ENCODE data around the gene ABI1. TPM values are rescaled to one million over a fixed set of nuclear protein-coding genes. Genes with fewer than 3 reads are reported as not detected.

ABI1 gene
- polyA plus RNA-seq, 1 donor: 50.1 TPM

DNA sequence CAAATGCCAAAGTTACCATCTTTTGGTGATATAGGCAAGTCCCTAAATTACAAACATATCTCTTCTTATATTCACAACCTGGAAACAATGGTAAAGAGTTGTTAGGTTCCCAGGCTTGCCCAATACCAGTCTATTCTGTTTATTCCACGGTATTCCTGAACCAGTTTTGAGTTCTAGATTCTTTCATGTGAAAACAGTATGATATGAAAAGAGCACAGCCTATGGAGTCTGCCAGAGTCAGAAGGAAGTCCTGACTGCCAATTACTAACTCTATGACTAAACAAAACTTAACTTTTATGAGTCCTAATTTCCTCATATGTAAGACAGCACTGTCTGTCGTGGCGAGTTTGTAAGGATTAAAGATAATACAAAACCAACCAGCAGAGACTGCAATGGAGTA, 5.6 kb downstream of the ABI1 start:
- no peak overlapping the region for H3K4me3 ChIP-seq (ENCODE audit: low read length)
- no CpG with 5 or more reads among the region's 3 CpGs for WGBS (ENCODE audit: insufficient coverage, low lambda C conversion rate)
- peaks cover 4% of the 10 kb centered on the region for H3K4me1 ChIP-seq (ENCODE audit: control insufficient read depth, insufficient read depth, low read length)
- H3K27me3 ChIP-seq (ENCODE audit: control insufficient read depth, insufficient read depth, low read length): no peaks in the 10 kb centered on the region
- DNase-seq: no peak
- no peak overlapping the region for H3K27ac ChIP-seq (ENCODE audit: low read length)
- no peaks in the 10 kb centered on the region for H3K36me3 ChIP-seq (ENCODE audit: control insufficient read depth, insufficient read depth, low read length)
- H3K9me3 ChIP-seq (ENCODE audit: control insufficient read depth, low read depth, low read length): no peaks in the 10 kb centered on the region

DNA sequence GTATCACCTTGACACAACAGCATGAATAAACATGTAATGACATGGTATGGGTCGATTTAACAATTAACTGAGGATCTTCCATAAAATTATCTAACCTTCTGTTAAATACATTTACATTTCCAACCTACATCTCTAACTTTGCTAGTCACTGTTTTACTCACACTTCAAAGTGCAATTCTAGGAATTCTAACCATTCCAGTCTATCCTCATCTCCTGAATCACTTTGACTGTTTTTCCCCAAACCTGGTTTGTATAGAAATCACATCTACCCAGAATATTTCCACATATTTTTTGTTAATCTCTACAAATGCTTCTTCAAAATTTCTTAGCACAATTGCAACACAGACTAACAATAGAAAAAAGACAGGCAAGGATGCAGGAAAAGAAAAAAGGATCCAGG, 6.2 kb downstream of the ABI1 start:
- Histone ChIP-seq H3K4me1 (ENCODE audit: control insufficient read depth, insufficient read depth, low read length) (peaks cover 4% of the 10 kb centered on the region), H3K27ac (ENCODE audit: low read length) (no peak overlapping the region), H3K27me3 (ENCODE audit: control insufficient read depth, insufficient read depth, low read length) (no peaks in the 10 kb centered on the region), H3K9me3 (ENCODE audit: control insufficient read depth, low read depth, low read length) (no peaks in the 10 kb centered on the region), H3K36me3 (ENCODE audit: control insufficient read depth, insufficient read depth, low read length) (no peaks in the 10 kb centered on the region), H3K4me3 (ENCODE audit: low read length) (no peak overlapping the region)
- no peak for DNase-seq
- no CpG with 5 or more reads among the region's 1 CpG for WGBS (ENCODE audit: insufficient coverage, low lambda C conversion rate)

DNA sequence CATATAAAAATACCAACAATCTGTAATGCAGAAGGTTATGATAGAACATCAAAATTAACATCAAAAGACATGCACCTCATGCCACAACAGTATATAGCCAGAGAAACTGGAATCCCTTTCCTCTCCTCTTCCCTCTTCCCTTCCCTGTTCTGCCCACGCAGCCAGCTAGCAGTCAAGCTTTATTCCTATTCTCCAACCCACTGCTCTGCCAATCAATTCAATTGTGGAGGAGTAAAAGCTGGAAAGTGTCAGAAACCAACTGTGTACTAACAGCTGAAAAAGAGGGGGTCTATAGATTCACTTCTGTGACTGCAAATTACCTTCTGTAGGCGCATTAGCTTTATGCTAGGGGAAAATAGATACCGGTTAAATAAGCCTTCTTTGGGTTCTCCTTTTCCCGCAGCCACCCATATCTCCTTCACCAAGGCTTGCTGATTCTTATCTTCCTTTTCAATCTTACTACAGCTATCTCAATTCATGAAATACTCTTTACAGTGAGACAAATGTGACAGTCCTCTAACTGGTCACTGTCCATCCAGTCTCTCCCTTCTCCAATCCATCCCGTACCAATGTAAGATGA, 16.3 kb downstream of the ABI1 start:
- Histone ChIP-seq H3K36me3 (ENCODE audit: control insufficient read depth, insufficient read depth, low read length) (peaks cover 2% of the 10 kb centered on the region), H3K27ac (ENCODE audit: low read length) (no peak overlapping the region), H3K4me1 (ENCODE audit: control insufficient read depth, insufficient read depth, low read length) (no peaks in the 10 kb centered on the region), H3K4me3 (ENCODE audit: low read length) (no peak overlapping the region), H3K9me3 (ENCODE audit: control insufficient read depth, low read depth, low read length) (no peaks in the 10 kb centered on the region), H3K27me3 (ENCODE audit: control insufficient read depth, insufficient read depth, low read length) (no peaks in the 10 kb centered on the region)
- 80% methylated on average over 2 of the region's 5 CpGs for WGBS (ENCODE audit: insufficient coverage, low lambda C conversion rate)
- DNase-seq: no peak

DNA sequence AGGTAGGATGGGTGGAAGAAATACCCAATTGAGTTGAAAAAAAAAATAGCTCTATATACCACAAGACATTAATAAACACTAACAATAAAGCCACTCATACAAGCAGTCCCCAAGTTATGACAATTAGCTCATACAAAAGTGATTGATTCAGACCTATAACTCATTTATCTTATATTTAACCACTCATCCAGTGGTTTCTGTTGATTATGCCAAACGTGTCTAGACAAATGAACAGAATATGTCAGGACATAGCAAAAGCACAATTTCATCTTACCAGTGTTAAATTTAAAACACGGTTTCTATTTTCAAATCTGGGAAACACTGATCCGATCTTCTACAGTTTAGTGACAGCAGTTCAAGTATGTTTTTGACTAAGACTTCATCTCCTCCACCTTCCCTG, 17.0 kb downstream of the ABI1 start:
- DNase-seq: no peak
- Histone ChIP-seq H3K4me1 (ENCODE audit: control insufficient read depth, insufficient read depth, low read length) (no peaks in the 10 kb centered on the region), H3K9me3 (ENCODE audit: control insufficient read depth, low read depth, low read length) (no peaks in the 10 kb centered on the region), H3K27ac (ENCODE audit: low read length) (no peak overlapping the region), H3K36me3 (ENCODE audit: control insufficient read depth, insufficient read depth, low read length) (peaks cover 2% of the 10 kb centered on the region), H3K4me3 (ENCODE audit: low read length) (no peak overlapping the region), H3K27me3 (ENCODE audit: control insufficient read depth, insufficient read depth, low read length) (no peaks in the 10 kb centered on the region)
- WGBS (ENCODE audit: insufficient coverage, low lambda C conversion rate): 86% methylated on average over 3 of the region's 3 CpGs

DNA sequence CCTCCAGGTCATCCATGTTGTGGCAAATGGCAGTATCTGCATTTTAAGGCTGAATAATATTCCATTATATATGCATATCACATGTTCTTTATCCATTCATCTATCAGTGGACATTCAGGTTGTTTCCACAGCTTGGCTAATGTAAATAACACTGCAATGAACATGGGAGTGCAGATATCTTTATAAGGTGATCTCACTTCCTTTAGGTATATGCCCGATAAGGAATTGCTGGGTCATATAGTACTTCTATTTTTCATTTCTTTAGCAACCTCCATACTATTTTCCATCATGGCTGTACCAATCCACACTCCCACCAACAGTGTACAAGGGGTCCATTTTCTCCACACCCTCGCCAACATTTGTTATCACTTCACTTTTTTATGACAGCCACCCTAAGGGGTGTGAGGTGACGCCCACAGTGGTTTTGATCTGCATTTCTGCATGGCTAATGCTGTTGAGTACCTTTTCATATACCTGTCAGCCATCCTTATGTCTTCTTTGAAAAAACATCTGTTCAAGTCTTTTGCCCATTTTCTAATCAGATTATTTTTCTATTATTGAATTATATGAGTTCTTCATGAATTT, 18.9 kb downstream of the ABI1 start:
- Histone ChIP-seq H3K27me3 (ENCODE audit: control insufficient read depth, insufficient read depth, low read length) (no peaks in the 10 kb centered on the region), H3K9me3 (ENCODE audit: control insufficient read depth, low read depth, low read length) (no peaks in the 10 kb centered on the region), H3K4me3 (ENCODE audit: low read length) (no peak overlapping the region), H3K36me3 (ENCODE audit: control insufficient read depth, insufficient read depth, low read length) (no peaks in the 10 kb centered on the region), H3K4me1 (ENCODE audit: control insufficient read depth, insufficient read depth, low read length) (no peaks in the 10 kb centered on the region), H3K27ac (ENCODE audit: low read length) (no peak overlapping the region)
- DNase-seq: no peak
- 100% methylated on average over 2 of the region's 3 CpGs for WGBS (ENCODE audit: insufficient coverage, low lambda C conversion rate)

DNA sequence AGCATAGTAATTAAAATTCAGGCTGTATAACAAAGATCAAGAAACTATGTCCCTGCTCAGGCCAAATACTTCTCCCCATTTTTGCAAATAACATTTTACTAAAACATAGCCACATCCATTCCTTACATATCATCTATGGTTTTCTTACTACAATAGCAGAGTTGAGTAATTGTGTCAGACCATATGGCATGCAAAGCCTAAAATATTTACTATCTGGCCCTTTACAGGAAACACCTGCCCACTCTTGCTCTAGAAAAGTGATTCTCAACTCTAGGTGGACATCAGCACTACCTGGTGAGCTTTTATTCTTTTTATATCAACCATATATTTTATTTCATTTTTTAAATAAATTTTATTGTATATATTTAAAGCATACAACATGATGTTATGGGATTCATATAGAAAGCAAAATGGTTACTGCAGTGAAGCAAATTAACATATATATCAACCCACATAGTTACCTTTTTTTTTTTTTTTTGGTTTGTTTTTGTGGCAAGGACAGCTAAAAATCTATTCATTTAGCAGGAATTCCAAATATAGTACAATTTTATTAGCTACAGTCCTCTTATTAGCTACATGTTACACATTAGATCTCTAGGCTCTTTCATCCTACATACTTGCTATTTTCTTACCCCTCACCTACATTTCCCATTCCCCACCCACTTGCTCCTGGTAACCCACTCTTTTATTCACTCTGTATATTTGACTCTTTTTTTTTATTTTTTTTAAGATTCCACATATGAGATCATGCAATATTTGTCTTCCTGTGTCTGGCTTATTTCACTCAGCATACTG, 19.6 kb downstream of the ABI1 start:
- no peak for DNase-seq
- H3K27ac ChIP-seq (ENCODE audit: low read length): no peak overlapping the region
- no peaks in the 10 kb centered on the region for H3K4me1 ChIP-seq (ENCODE audit: control insufficient read depth, insufficient read depth, low read length)
- no peaks in the 10 kb centered on the region for H3K36me3 ChIP-seq (ENCODE audit: control insufficient read depth, insufficient read depth, low read length)
- no peak overlapping the region for H3K4me3 ChIP-seq (ENCODE audit: low read length)
- no peaks in the 10 kb centered on the region for H3K9me3 ChIP-seq (ENCODE audit: control insufficient read depth, low read depth, low read length)
- no peaks in the 10 kb centered on the region for H3K27me3 ChIP-seq (ENCODE audit: control insufficient read depth, insufficient read depth, low read length)

DNA sequence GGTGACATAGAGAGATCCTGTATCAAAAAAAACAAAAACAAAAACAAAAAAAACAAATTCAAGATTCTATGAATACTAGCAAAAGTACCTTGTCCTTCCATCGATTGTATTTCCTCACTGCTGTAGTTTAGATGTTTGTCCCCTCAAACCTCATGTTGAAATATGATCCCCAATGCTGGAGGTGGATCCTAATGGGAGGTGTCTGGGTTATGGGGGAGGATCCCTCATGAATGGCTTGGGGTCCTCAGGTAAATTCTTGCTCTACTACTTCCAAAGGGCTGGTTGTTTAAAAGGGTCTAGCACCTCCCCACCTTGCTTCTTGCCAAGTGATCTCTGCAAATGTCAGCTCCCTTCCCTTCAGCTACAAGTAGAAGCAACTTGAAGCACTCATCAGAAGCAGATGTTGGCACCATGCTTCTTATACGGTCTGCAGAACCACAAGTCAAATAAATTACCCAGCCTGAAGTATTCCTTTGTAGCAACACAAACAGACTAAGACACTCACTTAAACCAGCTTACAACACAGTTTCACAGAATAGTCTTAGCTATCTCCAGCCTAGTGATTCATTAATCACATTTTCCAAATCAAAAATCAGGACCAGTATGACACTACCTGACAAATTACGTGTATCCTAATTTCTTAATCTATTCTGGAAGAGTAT, 20.7 kb downstream of the ABI1 start:
- Histone ChIP-seq H3K27ac (ENCODE audit: low read length) (no peak overlapping the region), H3K4me3 (ENCODE audit: low read length) (no peak overlapping the region), H3K9me3 (ENCODE audit: control insufficient read depth, low read depth, low read length) (no peaks in the 10 kb centered on the region), H3K4me1 (ENCODE audit: control insufficient read depth, insufficient read depth, low read length) (no peaks in the 10 kb centered on the region), H3K27me3 (ENCODE audit: control insufficient read depth, insufficient read depth, low read length) (no peaks in the 10 kb centered on the region), H3K36me3 (ENCODE audit: control insufficient read depth, insufficient read depth, low read length) (no peaks in the 10 kb centered on the region)
- WGBS (ENCODE audit: insufficient coverage, low lambda C conversion rate): 90% methylated on average over 2 of the region's 3 CpGs
- no peak for DNase-seq

DNA sequence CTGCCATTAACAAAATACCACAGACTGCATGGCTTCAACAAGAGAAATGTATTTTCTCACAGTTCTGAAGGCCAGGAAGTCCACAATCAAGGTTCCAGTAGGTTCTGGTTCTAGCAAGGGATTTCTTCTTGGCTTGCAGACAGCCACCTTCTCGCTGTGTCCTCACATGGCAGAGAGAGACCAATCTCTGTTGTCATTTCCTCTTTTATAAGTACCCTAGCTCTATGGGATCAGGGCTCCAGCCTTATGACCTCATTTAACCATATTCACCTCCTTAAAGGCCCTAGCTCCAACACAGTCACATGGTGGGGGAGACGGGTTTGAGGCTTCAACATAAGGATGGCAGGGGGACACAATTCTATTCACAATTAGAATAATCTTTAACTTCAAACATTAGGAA, 23.6 kb downstream of the ABI1 start:
- DNase-seq: no peak
- H3K4me3 ChIP-seq (ENCODE audit: low read length): no peak overlapping the region

DNA sequence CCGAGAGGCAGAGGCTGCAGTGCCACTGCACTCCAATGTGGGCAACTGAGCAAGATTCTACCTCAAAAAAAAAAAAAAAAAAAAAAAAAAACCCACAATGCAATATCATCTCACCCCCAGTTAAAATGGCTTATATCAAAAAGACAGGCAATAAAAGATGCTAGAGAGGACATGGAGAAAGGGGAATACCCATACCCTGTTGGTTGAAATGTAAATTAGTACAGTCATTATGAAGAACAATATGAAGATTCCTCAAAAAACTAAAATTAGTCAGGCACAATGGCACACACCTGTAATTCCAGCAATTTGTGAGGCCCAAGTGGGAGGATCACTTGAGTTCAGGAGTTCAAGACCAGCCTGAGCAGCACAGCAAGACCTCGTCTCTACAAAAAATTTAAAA, 25.7 kb downstream of the ABI1 start:
- H3K4me1 ChIP-seq (ENCODE audit: control insufficient read depth, insufficient read depth, low read length): no peaks in the 10 kb centered on the region

More for the DNA sequence above, 23.6 kb downstream of the ABI1 start:
- Histone ChIP-seq H3K36me3 (ENCODE audit: control insufficient read depth, insufficient read depth, low read length) (no peaks in the 10 kb centered on the region), H3K27ac (ENCODE audit: low read length) (no peak overlapping the region), H3K4me1 (ENCODE audit: control insufficient read depth, insufficient read depth, low read length) (no peaks in the 10 kb centered on the region), H3K9me3 (ENCODE audit: control insufficient read depth, low read depth, low read length) (no peaks in the 10 kb centered on the region), H3K27me3 (ENCODE audit: control insufficient read depth, insufficient read depth, low read length) (no peaks in the 10 kb centered on the region)
- no CpG with 5 or more reads among the region's 2 CpGs for WGBS (ENCODE audit: insufficient coverage, low lambda C conversion rate)

DNA sequence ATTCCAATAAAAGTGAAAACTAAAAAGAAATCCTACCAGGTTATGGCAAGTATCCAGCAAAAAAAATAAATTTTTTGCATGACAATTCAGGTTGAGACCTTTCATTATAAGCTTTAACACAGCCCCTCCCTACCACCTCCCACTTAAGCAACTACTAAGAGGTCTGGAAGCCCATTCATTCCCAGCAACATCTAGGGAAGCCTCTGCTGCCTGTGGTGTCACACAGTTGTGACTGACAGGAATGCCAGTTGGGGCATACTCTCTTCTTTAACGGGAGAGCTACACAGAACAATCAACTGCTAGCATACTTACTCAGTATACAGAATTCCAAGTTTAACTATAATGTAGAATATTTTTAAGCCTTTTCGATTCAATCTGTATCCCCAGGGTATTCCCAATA, 27.8 kb downstream of the ABI1 start:
- Histone ChIP-seq H3K4me1 (ENCODE audit: control insufficient read depth, insufficient read depth, low read length) (no peaks in the 10 kb centered on the region), H3K36me3 (ENCODE audit: control insufficient read depth, insufficient read depth, low read length) (no peaks in the 10 kb centered on the region), H3K27me3 (ENCODE audit: control insufficient read depth, insufficient read depth, low read length) (no peaks in the 10 kb centered on the region), H3K27ac (ENCODE audit: low read length) (no peak overlapping the region), H3K9me3 (ENCODE audit: control insufficient read depth, low read depth, low read length) (no peaks in the 10 kb centered on the region), H3K4me3 (ENCODE audit: low read length) (no peak overlapping the region)
- no peak for DNase-seq
- WGBS (ENCODE audit: insufficient coverage, low lambda C conversion rate): no CpG with 5 or more reads among the region's 2 CpGs

More for the DNA sequence above, 25.7 kb downstream of the ABI1 start:
- H3K27ac ChIP-seq (ENCODE audit: low read length): no peak overlapping the region
- H3K9me3 ChIP-seq (ENCODE audit: control insufficient read depth, low read depth, low read length): no peaks in the 10 kb centered on the region
- H3K27me3 ChIP-seq (ENCODE audit: control insufficient read depth, insufficient read depth, low read length): no peaks in the 10 kb centered on the region
- H3K36me3 ChIP-seq (ENCODE audit: control insufficient read depth, insufficient read depth, low read length): no peaks in the 10 kb centered on the region
- DNase-seq: no peak
- H3K4me3 ChIP-seq (ENCODE audit: low read length): no peak overlapping the region
- WGBS (ENCODE audit: insufficient coverage, low lambda C conversion rate): no CpG with 5 or more reads among the region's 2 CpGs

Measured in large intestine (tissue), 3 donors.